Stimulated activated CD4-positive, alpha-beta T cell treated with anti-CD3 and anti-CD28 coated beads, Interleukin-2, amount 100 ng/mL, for 4 hours (primary cell): ENCODE measurements around the gene MAP2K6.

ENCODE experiments used
- DNase-seq: peaks from one replicate; pipeline ENCODE4 v3.0.0-alpha.2; 2020; ENCODE audit warnings: low read depth

MAP2K6 gene

DNA sequence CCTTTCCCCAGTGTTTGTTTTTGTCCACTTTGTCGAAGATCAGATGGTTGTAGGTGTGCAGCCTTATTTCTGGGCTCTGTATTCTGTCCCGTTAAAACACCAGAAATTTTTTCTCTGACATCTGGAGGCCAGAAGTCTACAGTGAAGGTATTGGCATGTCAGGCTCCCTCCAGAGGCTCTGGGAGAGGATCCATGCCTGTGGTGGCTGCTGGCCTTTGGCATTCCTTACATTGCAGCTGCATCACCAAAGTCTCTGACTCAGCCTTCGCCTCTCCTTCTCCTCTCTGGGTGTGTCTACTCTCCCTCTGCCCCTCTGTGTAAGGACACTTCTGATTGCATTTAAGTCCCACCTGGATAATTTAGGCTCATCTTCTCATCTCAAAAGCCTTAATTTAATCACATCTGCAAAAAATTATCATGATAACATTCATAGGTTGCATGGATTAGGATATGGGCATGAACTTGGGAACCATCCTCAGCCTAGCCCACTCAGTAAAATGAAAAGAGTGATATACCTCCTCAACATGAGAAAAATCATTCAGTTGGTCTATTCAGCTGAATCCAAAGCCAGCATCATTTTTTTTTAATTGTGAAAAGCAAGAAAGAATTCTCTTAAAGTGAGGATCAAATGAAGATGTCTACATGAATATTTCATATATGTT lies 78.0 kb downstream of the MAP2K6 start:
- DNase-seq: no peak

DNA sequence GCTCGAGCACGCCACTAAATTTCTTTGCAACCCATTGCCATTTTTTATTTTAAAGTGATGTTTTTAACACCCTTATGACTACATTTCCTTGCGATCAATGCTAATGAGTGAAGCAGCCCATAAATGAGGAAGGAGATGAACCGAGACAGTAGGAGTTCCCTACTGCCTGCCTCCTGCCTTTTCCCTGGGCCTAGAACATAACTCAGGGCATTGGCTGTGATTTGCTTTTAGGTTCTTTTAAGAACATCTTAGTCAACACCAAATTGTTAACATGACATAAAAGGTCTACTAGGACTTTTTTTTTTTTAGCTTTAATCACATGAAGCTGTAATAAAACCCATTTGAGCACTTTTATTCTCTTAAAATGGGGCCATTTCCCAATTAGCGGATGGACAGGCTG lies 81.3 kb downstream of the MAP2K6 start:
- DNase-seq: no peak

DNA sequence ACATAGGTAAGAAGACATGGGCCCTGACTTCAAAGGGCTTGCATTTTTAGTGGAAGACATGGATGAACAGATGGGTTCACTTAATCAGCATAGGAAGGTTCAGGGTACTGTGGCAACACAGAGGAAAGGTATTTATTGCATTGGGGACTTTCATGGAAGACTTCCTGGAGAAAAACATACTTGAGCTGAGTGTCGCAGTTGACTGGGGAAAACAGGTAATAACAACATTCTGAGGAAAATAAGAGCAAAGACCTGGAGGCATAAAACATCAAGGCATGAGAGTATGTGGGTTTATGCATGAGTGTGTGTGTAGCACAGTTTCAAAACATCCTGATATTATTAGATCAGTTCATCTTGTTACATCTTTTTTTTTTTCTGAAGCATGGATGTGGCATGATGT lies 82.7 kb downstream of the MAP2K6 start:
- DNase-seq: no peak

DNA sequence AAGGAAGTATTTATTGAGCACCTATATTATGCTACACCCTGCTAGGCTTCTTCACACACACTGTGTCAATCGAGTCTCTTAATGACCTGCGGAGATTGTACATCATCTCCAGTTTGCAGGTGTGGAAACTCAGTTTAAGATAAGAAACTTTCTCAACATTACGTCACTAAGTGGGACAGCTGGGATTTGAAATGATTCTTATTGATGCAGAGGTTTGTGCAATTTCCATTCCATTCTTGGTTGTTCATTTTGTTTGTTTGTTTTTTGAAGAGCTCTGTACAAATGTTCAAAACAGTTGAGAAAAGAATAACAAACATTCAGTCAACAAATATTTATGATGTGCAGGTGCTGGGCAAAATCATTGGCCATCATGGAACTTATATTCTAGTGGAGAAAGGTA lies 84.8 kb downstream of the MAP2K6 start:
- no peak for DNase-seq

DNA sequence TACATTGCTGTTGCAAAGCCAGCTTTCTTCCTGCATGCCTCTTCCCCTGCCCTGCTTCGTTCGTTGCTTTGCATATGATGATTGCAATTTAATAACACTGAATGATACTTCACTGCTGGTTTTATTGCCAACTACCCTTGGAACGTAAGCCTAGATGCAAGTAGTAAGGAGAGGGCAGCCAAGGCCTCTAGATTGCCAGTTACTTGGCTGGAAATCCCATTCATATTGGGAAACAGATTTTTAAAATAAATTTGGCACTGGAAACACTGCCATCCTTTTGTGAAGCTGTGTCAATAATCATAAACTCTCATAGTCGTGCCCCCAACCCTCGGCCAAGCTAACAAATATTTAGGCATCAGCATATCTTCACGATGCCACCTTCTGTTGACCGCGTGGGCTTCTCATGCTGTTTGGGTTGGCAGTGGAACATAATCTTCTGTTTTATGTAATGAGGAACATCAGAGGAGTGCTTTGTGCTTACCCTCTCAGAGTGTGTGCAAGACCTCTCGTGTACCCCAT lies 86.5 kb downstream of the MAP2K6 start:
- DNase-seq: no peak

DNA sequence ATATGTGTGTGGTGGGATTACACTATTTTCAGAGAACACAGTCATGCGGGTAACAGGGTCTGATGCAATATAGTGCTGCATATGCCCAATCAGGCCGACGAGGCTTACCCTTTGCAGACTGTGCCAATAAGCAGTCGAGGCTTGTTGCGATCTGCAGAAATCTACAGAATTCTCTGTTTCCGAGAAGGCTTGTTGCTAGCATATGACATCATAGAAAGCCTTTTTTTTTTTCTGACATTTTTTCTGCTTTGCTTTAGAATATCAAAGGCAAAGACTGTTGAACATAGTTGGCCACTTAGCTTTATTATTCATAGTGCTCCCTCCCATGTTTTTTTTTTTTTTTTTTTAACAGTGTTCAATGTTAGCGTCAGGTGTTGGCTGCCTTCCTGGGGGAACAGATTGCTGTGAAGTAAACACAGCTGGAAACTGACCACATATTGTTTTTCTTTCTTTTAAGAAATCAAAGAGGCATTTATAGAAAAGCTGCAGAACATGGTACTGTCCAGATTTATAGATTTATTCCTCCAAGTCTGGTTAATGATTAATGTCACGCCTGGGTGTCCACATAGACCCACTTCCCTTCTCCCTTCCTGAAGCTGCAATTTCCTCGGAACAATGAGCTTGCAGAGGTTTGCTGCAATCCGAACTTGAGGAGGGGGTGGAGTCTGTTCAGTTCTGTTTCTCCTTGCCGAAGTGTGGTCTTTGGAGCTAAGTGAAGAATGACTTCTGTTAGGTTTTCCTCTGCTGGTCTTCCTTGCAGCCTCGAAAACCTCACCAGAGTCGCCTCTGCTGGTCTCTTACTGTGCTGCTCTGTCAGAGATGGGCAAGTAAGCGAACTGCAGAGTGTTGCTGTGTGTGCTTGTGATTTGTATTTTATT lies 87.3 kb downstream of the MAP2K6 start:
- DNase-seq: no peak

DNA sequence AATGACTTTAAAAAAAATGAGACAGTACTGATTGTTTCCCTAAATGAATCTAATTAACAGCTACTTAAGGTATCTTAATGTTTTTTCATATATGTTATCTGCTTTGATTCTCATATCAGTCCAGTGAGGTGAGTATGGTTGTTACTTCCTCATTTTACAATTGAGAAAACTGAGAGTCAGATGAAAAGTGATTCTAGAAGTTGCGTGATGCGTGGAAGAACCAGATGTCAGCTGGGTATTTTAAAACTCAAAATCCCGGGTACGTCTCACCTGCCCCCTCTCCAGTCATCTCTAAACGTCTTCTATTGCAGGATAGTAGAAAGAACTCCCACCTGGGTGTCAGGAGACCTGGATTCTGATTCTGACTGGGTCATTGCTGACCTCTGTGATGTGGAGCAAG lies 89.2 kb downstream of the MAP2K6 start:
- no peak for DNase-seq

DNA sequence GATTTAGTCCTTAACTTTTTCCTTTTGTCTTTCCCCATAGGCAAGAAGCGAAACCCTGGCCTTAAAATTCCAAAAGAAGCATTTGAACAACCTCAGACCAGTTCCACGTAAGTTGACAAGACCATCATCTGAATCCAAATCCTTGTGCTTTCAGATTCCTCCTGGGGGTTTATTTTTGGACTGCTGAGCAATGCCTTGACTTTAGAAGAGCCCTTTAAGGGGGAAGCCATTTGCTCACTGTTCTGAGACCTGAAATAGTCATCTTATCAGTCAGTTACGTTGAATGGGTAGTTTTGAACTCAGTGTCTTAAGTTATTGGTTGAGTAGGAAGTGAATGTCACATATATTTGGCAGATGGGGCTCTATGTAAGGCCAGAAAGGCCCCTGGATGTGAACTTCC lies 91.2 kb downstream of the MAP2K6 start:
- no peak for DNase-seq

DNA sequence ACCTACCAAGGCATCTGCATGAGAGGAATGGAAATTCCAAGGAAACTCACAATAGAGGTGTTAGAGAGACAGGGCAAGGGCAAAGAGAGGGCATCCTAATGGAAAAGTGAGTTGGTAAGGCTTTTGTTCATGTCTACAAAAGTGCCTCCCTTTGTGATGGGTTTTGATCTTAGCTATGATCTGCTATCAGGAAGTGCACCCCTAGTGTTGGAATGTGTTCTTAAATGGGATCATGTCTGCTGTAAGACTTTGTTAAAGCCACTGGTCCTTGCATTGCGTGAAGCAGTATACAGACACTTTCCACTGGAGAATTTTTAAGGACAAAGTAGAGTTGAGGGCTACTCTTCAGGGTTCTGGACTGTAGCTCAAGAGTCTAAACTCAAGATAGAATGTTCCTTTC lies 92.0 kb downstream of the MAP2K6 start:
- no peak for DNase-seq

DNA sequence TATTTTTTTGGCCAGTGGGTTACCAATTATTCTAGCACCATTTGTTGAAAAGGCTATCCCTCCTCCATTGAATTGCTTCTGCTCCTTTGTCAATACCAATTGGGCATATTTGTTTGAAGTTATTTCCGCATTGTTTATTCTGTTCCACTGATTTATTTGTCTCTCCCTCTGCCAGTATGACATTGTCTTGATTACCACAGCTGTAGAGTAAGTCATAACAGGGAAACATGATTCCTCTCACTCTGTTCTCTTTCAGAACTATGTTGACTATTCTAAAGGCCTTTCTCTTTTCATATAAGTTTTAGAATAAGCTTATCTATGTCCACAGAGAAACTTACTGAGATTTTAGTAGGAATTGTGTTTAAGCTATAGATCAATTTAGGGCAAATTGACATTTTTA lies 94.3 kb downstream of the MAP2K6 start:
- DNase-seq: no peak

DNA sequence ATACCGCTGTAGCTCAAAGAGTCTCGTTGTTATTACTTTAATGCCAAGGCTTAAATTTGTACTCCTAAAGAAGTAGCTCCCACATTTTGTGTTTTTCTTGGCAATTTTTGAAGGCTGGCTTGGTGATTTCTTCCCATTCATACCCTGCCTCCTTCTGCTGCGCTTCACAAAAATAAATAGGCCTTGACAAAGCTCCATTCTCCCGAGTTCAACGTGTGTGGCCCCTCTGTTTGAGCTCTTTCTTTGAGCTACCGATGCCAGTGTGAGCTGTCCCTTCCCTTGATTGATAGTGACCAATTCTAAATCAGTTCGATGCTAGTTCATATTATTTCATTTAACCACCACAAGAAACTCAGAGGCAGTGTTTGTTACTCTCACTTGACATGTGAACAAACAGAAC lies 96.8 kb downstream of the MAP2K6 start:
- no peak for DNase-seq

DNA sequence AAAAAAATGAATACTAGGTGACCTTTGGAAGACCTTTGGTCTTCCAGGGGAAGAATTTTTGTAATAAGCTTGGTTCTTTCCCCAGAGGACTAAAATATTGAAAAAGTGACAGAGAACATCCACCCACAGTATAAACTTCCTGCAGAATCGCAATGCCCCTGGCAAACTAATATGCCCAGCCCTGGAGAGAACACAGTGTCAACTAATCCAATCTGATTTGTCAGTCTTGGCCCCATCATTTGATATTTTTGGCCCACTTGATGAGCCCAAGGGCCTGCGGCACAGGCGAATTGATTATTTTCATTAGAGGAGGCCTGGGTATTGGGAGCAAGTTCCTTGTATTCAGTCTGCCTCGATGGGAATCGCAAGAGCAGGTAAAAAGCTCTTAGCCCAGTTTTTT lies 98.4 kb downstream of the MAP2K6 start:
- no peak for DNase-seq

DNA sequence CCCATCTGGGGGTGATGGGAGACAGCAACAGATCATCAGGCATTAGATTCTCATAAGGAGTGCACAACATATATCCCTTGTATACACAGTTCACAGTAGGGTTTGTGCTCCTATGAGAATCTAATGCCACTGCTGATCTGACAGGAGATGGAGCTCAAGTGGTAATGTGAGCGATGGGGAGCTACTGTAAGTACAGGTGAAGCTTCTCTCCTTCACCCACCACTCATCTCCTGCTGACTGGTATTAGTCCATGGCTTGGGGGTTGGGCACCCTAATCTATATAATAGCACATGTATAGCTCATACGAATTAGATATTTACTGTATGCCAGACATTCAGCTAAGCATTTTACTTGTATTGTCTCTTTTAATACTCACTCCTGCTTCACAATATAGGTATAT lies 101.7 kb downstream of the MAP2K6 start:
- no peak for DNase-seq

DNA sequence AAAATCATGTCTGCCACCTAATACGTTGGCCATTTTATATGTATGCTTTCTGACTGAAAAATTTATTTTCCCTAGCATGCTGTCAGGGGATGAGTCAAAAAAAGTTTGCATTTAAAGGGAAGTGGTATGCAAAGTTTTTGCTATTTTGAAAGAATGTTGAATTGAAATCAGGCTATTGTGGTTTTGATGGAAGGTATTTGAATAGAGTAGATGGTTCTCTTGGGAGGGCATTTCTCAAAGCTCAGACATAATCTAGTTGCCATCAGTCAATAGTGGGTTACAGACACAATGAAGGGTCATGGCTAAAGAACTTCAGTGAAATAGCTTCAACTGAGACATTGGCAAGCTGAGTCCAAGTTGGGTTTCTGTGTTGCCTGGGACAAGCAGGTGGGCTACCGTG lies 102.4 kb downstream of the MAP2K6 start:
- DNase-seq: no peak

DNA sequence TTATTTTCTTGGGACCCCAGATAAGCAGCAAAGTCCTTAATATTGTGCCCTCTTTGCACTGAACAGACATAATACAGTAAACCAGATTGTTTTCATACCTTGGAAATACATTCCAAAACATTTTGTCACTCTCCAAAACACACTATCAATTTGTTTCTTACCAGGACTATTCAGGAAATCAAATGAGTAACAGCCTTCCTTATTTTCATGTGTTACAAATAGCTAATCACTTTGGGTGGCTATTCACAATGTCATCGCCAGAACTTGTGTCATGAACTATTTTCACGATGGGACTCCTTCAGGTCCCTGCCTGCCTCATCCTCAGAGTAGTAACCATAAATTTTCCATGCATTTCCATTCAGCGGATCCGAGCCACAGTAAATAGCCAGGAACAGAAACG lies 104.5 kb downstream of the MAP2K6 start:
- no peak for DNase-seq

DNA sequence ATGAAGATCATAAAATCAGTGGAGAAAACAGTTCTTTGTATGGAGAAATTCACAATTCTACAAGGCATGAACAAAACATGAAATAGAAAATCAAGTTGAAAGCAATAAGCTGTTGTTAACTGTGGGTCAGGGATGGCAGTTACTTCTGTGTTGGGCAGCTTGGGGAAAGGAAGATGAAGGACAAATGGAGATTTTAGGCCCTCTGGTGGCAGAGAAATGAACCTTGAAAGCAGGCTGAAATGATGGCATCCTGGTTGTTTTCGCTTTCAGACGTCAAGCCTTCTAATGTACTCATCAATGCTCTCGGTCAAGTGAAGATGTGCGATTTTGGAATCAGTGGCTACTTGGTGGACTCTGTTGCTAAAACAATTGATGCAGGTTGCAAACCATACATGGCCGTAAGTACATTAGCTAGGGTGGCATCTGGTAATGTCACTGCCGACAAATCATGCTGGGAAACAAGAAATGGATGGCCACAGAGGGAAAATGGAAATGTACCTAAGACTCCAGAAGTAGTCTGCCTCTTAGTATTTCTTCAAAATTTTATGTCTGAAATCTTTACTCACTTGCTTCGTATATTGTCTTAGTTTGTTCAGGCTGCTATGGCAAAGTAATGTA lies 108.9 kb downstream of the MAP2K6 start:
- DNase-seq: no peak

DNA sequence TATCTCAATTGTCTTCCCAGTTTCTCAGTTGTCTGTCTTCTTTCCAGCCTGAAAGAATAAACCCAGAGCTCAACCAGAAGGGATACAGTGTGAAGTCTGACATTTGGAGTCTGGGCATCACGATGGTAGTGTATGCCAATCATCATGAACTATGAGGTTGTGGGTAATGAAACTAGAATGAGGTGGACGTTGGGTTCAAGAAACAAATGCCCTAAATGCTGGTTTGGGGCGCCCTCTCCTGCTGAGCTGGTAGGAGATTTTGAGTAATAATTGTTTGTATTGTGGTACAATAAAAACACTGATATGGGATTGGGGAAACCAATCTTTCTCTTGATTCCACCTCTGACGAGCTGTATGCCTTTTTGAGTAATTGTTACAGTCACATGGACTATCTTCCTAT lies 110.4 kb downstream of the MAP2K6 start:
- no peak for DNase-seq

DNA sequence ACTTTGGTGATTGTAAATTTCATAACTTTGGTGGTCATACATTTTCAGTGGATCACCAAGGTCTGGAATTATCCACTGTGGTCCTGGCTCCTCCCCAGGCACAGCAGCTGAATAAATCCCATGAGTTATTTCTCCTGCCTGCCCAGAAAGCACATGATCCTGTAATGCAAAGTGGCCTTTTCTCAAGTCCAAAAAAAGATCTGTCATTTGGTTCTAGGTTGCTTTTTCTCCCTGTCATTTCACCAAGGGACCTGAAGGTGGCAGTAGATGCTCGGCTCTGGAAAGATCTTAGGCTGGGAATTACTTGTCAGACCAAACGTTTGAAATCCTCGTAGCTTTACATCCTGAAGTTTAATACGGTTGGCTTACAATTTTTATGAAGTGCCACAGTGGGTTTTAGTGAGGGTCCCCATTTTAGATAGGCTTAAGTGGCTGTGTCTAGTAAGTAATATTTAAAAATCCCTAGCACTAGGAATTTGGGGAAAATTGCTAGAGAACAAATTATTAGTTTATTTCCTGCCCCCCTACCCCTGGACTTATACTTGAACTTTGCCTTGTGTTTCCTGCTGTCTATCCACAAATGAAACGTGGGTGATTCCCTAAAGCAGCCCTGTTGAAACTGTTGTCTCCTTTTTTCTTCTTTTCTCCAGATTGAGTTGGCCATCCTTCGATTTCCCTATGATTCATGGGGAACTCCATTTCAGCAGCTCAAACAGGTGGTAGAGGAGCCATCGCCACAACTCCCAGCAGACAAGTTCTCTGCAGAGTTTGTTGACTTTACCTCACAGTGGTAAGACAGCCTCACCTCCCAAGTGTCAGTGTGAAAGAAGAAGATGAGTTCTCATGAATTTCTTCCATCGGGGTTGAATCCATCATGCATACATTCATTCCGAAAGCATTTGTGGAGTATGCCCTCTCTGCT lies 111.7 kb downstream of the MAP2K6 start:
- DNase-seq: no peak

DNA sequence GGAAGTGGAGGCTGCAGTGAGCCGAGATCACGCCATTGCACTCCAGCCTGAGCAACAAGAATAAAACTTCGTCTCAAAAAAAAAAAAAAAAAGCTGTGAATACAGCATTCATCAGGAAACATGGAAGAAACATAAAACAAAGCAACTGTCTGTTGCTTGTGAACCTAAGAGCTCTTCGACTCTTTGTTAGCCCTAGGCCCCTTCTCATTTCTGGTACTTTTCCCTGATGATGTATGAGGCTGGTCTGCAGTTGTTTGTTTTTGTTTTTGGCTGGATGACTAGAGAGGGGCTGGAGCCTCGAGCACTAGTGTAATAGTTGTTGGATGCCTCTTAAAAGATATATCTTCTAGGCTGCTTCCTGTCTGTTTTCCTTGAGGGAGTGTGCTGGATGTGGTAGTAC lies 113.5 kb downstream of the MAP2K6 start:
- no peak for DNase-seq

DNA sequence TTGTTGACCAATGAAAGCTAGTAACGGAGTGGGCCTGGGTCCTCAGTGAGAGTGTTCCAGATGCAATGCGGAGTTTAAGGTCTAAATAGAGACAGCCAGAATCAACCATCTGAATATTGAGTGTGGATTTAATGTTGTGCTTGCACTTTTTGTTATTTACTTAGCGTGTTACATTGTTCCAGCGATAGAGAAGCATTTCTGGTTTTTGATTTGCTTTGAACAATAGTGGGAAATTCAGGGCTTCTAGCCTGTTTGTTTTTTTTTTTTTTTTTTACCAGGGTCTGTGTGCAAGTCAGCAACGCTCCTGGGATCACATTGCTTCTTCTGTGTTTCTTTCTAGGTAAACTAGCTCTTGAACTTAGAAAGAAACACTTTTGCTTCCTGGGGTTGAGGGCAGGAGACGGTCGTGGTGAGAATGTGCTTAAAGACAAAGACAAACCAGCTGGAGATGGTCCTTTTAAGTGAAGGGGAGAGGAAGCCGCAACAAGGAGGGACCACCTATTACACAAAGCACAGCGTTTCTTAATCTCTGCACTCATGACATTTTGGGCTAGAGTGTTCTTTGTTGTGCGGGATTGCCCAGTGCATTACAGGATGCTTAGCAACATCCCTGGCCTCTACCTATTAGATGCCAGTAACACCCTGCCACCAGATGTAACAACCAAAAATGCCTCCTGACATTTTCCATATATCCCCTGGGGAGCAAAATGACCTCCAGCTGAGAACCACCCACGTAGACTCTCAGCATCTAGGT lies 119.2 kb downstream of the MAP2K6 start:
- DNase-seq: no peak

DNA sequence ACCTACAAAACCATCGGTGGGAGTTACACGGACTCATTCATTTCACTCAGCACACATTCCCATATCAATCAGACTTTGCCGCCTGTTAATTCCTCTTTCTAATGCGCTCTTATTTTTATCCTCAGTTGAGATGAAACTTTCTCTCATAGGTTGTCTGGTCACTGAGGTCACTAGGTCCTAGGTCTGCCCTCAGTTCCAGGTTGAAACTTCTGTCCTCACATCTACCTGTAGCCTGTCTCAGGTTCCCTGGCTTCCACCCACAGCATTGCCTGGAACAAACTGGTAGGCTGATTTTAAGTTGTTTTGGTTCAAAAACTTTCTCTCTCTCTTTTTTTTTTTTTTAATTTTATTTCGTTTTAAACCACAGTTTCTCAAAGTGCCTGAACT lies 119.7 kb downstream of the MAP2K6 start:
- DNase-seq: no peak
